Fibroblast of lung (primary cell): ENCODE results near the gene DDX10. TPM values are rescaled to one million over a fixed set of nuclear protein-coding genes. Genes with fewer than 3 reads are reported as not detected.
A peak's percentile ranks its signal among the peaks of the same experiment; 100 is the strongest.

Experiments
- DNase-seq, 2 donors: peaks; one replicate each; pipeline versions ENCODE4 v3.0.0 to v3.0.0-alpha.2; 2010; ENCODE audit warnings: low read depth in 2 of 2
- H2AFZ ChIP-seq: 2 replicates; pipeline ENCODE4 v1.5.1; 2012; ENCODE audit warnings: low read length, control low read depth, inconsistent platforms
- H3K27ac ChIP-seq: 2 replicates; pipeline ENCODE4 v1.5.1; 2011; ENCODE audit warnings: low read length, control low read depth; ENCODE audit not compliant: insufficient read depth
- H3K27me3 ChIP-seq: 2 replicates; pipeline ENCODE4 v1.5.1; 2011; ENCODE audit warnings: mild to moderate bottlenecking, low read length; ENCODE audit not compliant: control insufficient read depth, insufficient read depth
- H3K36me3 ChIP-seq: 2 replicates; pipeline ENCODE4 v1.5.1; 2011; ENCODE audit warnings: low read length; ENCODE audit not compliant: control insufficient read depth, insufficient read depth
- H3K4me1 ChIP-seq: 2 replicates; pipeline ENCODE4 v1.5.1; 2011; ENCODE audit warnings: low read length; ENCODE audit not compliant: control insufficient read depth, insufficient read depth; ENCODE audit errors: extremely low read depth
- H3K4me2 ChIP-seq: 2 replicates; pipeline ENCODE4 v1.5.1; 2011; ENCODE audit warnings: low read length, control low read depth; ENCODE audit not compliant: insufficient read depth; ENCODE audit errors: extremely low read depth
- H3K4me3 ChIP-seq, 4 experiments: fragments of 200-600 bp in 1 of 4; sonication (generic) in 1 of 4; replicated peaks in 1 of 4; 2 replicates each; pipeline ENCODE4 v1.5.1; 2011 to 2016; ENCODE audit warnings: low read length in 4 of 4, low read depth in 3 of 4, mild to moderate bottlenecking in 3 of 4, control low read depth in 2 of 4, inconsistent platforms in 1 of 4, mixed read lengths in 1 of 4; ENCODE audit not compliant: insufficient read depth in 1 of 4; ENCODE audit errors: control extremely low read depth in 1 of 4
- H3K79me2 ChIP-seq: 2 replicates; pipeline ENCODE4 v1.5.1; 2012; ENCODE audit warnings: mild to moderate bottlenecking, low read length, inconsistent platforms; ENCODE audit not compliant: control insufficient read depth, insufficient read depth
- H3K9ac ChIP-seq: 2 replicates; pipeline ENCODE4 v1.5.1; 2011; ENCODE audit warnings: mild to moderate bottlenecking, low read length, control low read depth; ENCODE audit not compliant: insufficient read depth
- H3K9me3 ChIP-seq: 2 replicates; pipeline ENCODE4 v1.5.1; 2012; ENCODE audit warnings: low read depth, low read length; ENCODE audit not compliant: control insufficient read depth, insufficient read depth
- H4K20me1 ChIP-seq: 2 replicates; pipeline ENCODE4 v1.5.1; 2011; ENCODE audit warnings: low read length; ENCODE audit not compliant: control insufficient read depth, insufficient read depth; ENCODE audit errors: extremely low read depth
- CTCF ChIP-seq, 2 donors: IDR thresholded peaks in 1 of 2; conservative IDR thresholded peaks in 1 of 2; 1 replicate in 1 of 2; 2 replicates in 1 of 2; pipeline ENCODE4 v1.5.1; 2011 to 2012; ENCODE audit warnings: low read length in 2 of 2, control low read depth in 1 of 2, inconsistent platforms in 1 of 2, low read depth in 1 of 2, mild to moderate bottlenecking in 1 of 2
- EZH2 ChIP-seq: IDR thresholded peaks from 2 replicates; pipeline ENCODE4 v1.5.1; 2012; ENCODE audit warnings: low read length, control low read depth, mild to moderate bottlenecking; ENCODE audit errors: missing control alignments
- polyA plus RNA-seq, 2 donors: library from polyadenylated mRNA; depleted of rRNA in 1 of 2; stranded (reverse) in 1 of 2; unstranded in 1 of 2; fragments of >200 nt; gene quantifications; 2 replicates each; pipeline ENCODE4 v1.2.1, GENCODE V29; 2011 to 2012; ENCODE audit warnings: missing spikeins in 1 of 2
- total RNA-seq: library from RNA; depleted of rRNA; stranded (reverse); fragments of >200 nt; gene quantifications from 2 replicates; pipeline ENCODE4 v1.2.1, GENCODE V29; 2014

Gene DDX10
- total and polyA plus RNA-seq, 2 donors (not counting 1 experiment from before 2014, with no cell fraction given), result 18.5 to 20.7 TPM

DNA sequence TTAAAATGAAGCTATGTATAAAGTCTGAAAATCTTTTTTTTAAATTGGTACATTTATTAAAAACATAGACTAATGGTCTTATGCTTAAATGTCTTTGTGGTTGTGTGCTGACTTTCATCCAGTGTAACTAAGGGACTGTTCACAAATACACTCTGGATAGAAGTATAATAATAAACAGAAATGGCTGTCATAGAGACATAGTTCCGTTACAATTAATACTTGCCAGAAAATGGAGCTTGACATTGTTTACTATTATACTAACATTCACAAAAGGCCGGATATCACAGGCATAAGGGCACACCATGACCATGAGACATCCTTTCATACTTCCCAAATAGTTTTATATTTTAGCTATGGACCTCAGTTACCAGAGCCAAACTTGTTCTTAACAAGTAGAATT is 161.3 kb downstream of the DDX10 start:
- TF ChIP-seq CTCF (conservative IDR thresholded peaks at IDR 0.05 in 1 of 2, IDR thresholded peaks at IDR 0.05 in 1 of 2; ENCODE audit: low read depth in 1 of 2, low read length in 2 of 2), result no peak
- no peak for TF ChIP-seq EZH2
- Histone ChIP-seq H3K9me3 (no peaks in the 10 kb centered on the region), H3K27ac (no peak overlapping the region), H3K4me2 (no peak overlapping the region), H3K36me3 (no peaks in the 10 kb centered on the region), H3K4me3 (no peak overlapping the region), H3K9ac (no peak overlapping the region), H3K4me1 (no peaks in the 10 kb centered on the region), H3K79me2 (no peaks in the 10 kb centered on the region), H3K27me3 (no peaks in the 10 kb centered on the region), H2AFZ (no peak overlapping the region), H4K20me1 (no peaks in the 10 kb centered on the region)
- DNase-seq, result no peak

- TF ChIP-seq EZH2 (no peak), CTCF (conservative IDR thresholded peaks at IDR 0.05 in 1 of 2, IDR thresholded peaks at IDR 0.05 in 1 of 2; ENCODE audit: low read depth in 1 of 2, low read length in 2 of 2) (no peak)
These were observed 170.8 kb downstream of the DDX10 start for GRCh38 chr11:108835624-108836023.

DNA sequence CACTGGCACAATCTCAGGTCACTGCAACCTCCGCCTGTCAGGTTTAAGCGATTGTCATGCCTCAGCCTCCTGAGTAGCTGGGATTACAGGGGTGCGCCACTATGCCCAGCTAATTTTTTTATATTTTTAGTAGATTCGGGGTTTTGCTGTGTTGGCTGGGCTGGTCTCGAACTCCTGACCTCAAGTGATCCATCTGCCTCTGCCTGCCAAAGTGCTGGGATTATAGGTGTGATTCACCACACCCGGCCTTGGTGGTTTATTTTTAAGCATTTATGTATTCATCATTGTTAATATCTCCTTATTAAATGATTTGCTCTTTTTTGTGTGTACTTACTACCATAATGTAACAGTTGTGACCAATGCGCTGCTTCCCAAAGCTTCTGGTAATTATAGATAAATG is 171.7 kb downstream of the DDX10 start:
- H3K79me2 ChIP-seq, result no peaks in the 10 kb centered on the region
- H3K27ac ChIP-seq, result no peak overlapping the region

More at GRCh38 chr11:108835624-108836023, 170.8 kb downstream of the DDX10 start:
- no peak overlapping the region for H3K4me2 ChIP-seq
- no peak overlapping the region for H2AFZ ChIP-seq
- H3K9me3 ChIP-seq, result no peaks in the 10 kb centered on the region
- DNase-seq, result no peak
- H3K9ac ChIP-seq, result no peak overlapping the region
- no peaks in the 10 kb centered on the region for H3K36me3 ChIP-seq
- no peaks in the 10 kb centered on the region for H4K20me1 ChIP-seq
- H3K27me3 ChIP-seq, result no peaks in the 10 kb centered on the region
- H3K79me2 ChIP-seq, result no peaks in the 10 kb centered on the region
- no peak overlapping the region for H3K4me3 ChIP-seq
- H3K27ac ChIP-seq, result no peak overlapping the region
- H3K4me1 ChIP-seq, result no peaks in the 10 kb centered on the region

More for the DNA sequence above, 171.7 kb downstream of the DDX10 start:
- no peak overlapping the region for H3K4me2 ChIP-seq
- no peaks in the 10 kb centered on the region for H3K36me3 ChIP-seq
- H3K27me3 ChIP-seq, result no peaks in the 10 kb centered on the region
- no peaks in the 10 kb centered on the region for H3K9me3 ChIP-seq
- H4K20me1 ChIP-seq, result no peaks in the 10 kb centered on the region
- no peak overlapping the region for H3K4me3 ChIP-seq
- peak in 1 of 2 donors; percentile 8 for DNase-seq
- no peak overlapping the region for H2AFZ ChIP-seq
- H3K4me1 ChIP-seq, result no peaks in the 10 kb centered on the region
- no peak for TF ChIP-seq EZH2
- TF ChIP-seq CTCF (conservative IDR thresholded peaks at IDR 0.05 in 1 of 2, IDR thresholded peaks at IDR 0.05 in 1 of 2; ENCODE audit: low read depth in 1 of 2, low read length in 2 of 2), result no peak
- no peak overlapping the region for H3K9ac ChIP-seq
